K562 (cell line): ENCODE measurements around the gene PA2G4. TPM values are rescaled to one million over a fixed set of nuclear protein-coding genes. Genes with fewer than 3 reads are reported as not detected.

Experiments used
- ATF3 ChIP-seq, 2 experiments: fragments of 450-650 bp in 1 of 2; sonication (generic) in 1 of 2; formaldehyde crosslinking in 1 of 2; IDR thresholded peaks in 1 of 2; conservative IDR thresholded peaks in 1 of 2; 2 replicates each; pipeline versions ENCODE4 v1.6.1 to v1.8.1; 2016 to 2023; ENCODE audit warnings: mild to moderate bottlenecking in 2 of 2, moderate library complexity in 2 of 2, inconsistent platforms in 1 of 2, missing genetic modification reagents in 1 of 2
- CBX3 ChIP-seq, 2 experiments: IDR thresholded peaks; 1 replicate in 1 of 2; 2 replicates in 1 of 2; pipeline ENCODE4 v1.6.1; 2012; ENCODE audit warnings: inconsistent platforms in 2 of 2, low read length in 2 of 2, borderline replicate concordance in 1 of 2, control low read depth in 1 of 2
- CTCFL ChIP-seq: IDR thresholded peaks from 2 replicates; pipeline ENCODE4 v1.6.1; 2011; ENCODE audit warnings: borderline replicate concordance, low read depth, mild to moderate bottlenecking, moderate library complexity, low read length; ENCODE audit not compliant: insufficient read depth, poor library complexity, severe bottlenecking
- HMG20B ChIP-seq: fragments of 250-450 bp; sonication (Bioruptor Pico); IDR thresholded peaks from 2 replicates; pipeline ENCODE4 v1.5.0; 2021; ENCODE audit warnings: mild to moderate bottlenecking
- JUN ChIP-seq, 2 experiments: sonication (generic) in 1 of 2; formaldehyde crosslinking in 1 of 2; IDR thresholded peaks; 2 replicates each; pipeline versions ENCODE4 v1.6.1 to v1.8.0; 2012 to 2022; ENCODE audit warnings: borderline replicate concordance in 2 of 2, mild to moderate bottlenecking in 2 of 2, improper control_type of control experiment in 1 of 2, low read depth in 1 of 2, low read length in 1 of 2, missing genetic modification reagents in 1 of 2
- MLLT1 ChIP-seq, 2 experiments: fragments of 450-650 bp; IDR thresholded peaks; 2 replicates each; pipeline ENCODE4 v1.6.1; 2016
- SMARCA4 ChIP-seq: fragments of 450-650 bp; IDR thresholded peaks from 2 replicates; pipeline ENCODE4 v1.6.1; 2016
- SRF ChIP-seq, 2 experiments: fragments of 250-450, 450-650 bp in 1 of 2; sonication (Bioruptor Pico) in 1 of 2; sonication (generic) in 1 of 2; formaldehyde crosslinking; IDR thresholded peaks; 2 replicates each; pipeline versions ENCODE4 v1.5.0 to v1.5.1; 2020 to 2022; ENCODE audit warnings: mild to moderate bottlenecking in 1 of 2, missing genetic modification reagents in 1 of 2
- SRSF3 ChIP-seq: fragments of 200-400 bp; formaldehyde crosslinking; IDR thresholded peaks from 2 replicates; pipeline ENCODE4 v1.6.1; 2016; ENCODE audit warnings: mild to moderate bottlenecking, low read length, moderate library complexity; ENCODE audit not compliant: insufficient read depth
- STAT5B ChIP-seq: fragments of 250-450 bp; sonication (Bioruptor Pico); IDR thresholded peaks from 2 replicates; pipeline ENCODE4 v1.8.0; 2021; ENCODE audit warnings: mild to moderate bottlenecking, inconsistent platforms
- TAF1 ChIP-seq: IDR thresholded peaks from 2 replicates; pipeline ENCODE4 v1.6.1; 2011; ENCODE audit warnings: mild to moderate bottlenecking, low read length, moderate library complexity; ENCODE audit not compliant: insufficient read depth, control insufficient read depth, severe bottlenecking; ENCODE audit errors: extremely low read depth
- THAP12 ChIP-seq: fragments of 250-450 bp; sonication (Bioruptor Pico); IDR thresholded peaks from 2 replicates; pipeline ENCODE4 v1.9.0; 2021; ENCODE audit warnings: mild to moderate bottlenecking, inconsistent platforms
- ZBTB49 ChIP-seq: sonication (generic); formaldehyde crosslinking; IDR thresholded peaks from 2 replicates; pipeline ENCODE4 v1.8.0; 2022; ENCODE audit warnings: missing genetic modification reagents, mild to moderate bottlenecking, borderline replicate concordance
- ZNF143 ChIP-seq: sonication (generic); formaldehyde crosslinking; IDR thresholded peaks from 2 replicates; pipeline ENCODE4 v1.9.0; 2022; ENCODE audit warnings: mild to moderate bottlenecking, missing genetic modification reagents
- polyA plus RNA-seq, 8 experiments: library from polyadenylated mRNA; depleted of rRNA in 4 of 8; stranded (reverse) in 5 of 8; unstranded in 3 of 8; fragments of >200 nt; fragmentation: Nextera tagmentation in 2 of 8; fragmentation: Illumina TruSeq in 1 of 8; extraction: Ambion mirVana in 2 of 8; extraction: Trizol in 1 of 8; gene quantifications; 2 replicates each; pipeline versions ENCODE4 v1.2.1 to v1.2.3, GENCODE V29; 2011 to 2014; ENCODE audit warnings: inconsistent platforms in 1 of 8, missing spikeins in 1 of 8
- total RNA-seq, 7 experiments: library from RNA; depleted of rRNA in 6 of 7; stranded (reverse); fragments of >200 nt in 6 of 7; fragmentation: Illumina TruSeq in 2 of 7; extraction: Trizol in 2 of 7; gene quantifications; 2 replicates each; pipeline versions ENCODE4 v1.2.1 to v1.2.3, GENCODE V29; 2011 to 2021; ENCODE audit warnings: low replicate concordance in 1 of 7

The PA2G4 gene
- total and polyA plus RNA-seq, 9 of the 15 experiments (the other 6 are each of a cell fraction or from before 2014, with no cell fraction given) = 230 to 925 (median 638) TPM

- TF ChIP-seq CTCFL = no peak
- peak in 1 of 2 experiments; percentile 49; a peak in 1 of 3 replicates for TF ChIP-seq CBX3 (IDR thresholded peaks at IDR 0.05; ENCODE audit: borderline replicate concordance in 1 of 2, low read length in 2 of 2)
- TF ChIP-seq STAT5B (CRISPR knock-in tag) = no peak
- no peak for TF ChIP-seq THAP12 (CRISPR knock-in tag)
- TF ChIP-seq SRSF3 = no peak
- TF ChIP-seq MLLT1 (IDR thresholded peaks at IDR 0.05) = peak in 1 of 2 experiments; percentile 80; a peak in 2 of 4 replicates
- TF ChIP-seq HMG20B = no peak
- TF ChIP-seq TAF1 = peak; percentile 23
- peak; percentile 78 for TF ChIP-seq SMARCA4
- TF ChIP-seq ATF3 (IDR thresholded peaks at IDR 0.05) = peak; percentile 92
- peak; percentile 91 for TF ChIP-seq ATF3 (CRISPR knock-in tag; conservative IDR thresholded peaks at IDR 0.05)
- TF ChIP-seq ZBTB49 (CRISPR knock-in tag) = no peak
- TF ChIP-seq JUN (IDR thresholded peaks at IDR 0.05; ENCODE audit: borderline replicate concordance, low read depth, low read length) = peak; percentile 86
- peak; percentile 89 for TF ChIP-seq JUN (CRISPR knock-in tag; IDR thresholded peaks at IDR 0.05; ENCODE audit: borderline replicate concordance)
- peak in 1 of 2 experiments; percentile 42; a peak in 1 of 4 replicates for TF ChIP-seq SRF (CRISPR knock-in tag; IDR thresholded peaks at IDR 0.05)
- peak; percentile 21; the same call in 1 of the 2 replicates for TF ChIP-seq ZNF143 (CRISPR knock-in tag)
Measured at GRCh38 chr12:56079723-56080555, 24.4 kb upstream of the PA2G4 start, which contains the start of gene ERBB3 (continued).
